ENCODE data around the gene RNASE4.

GRCh38 chr14:20698934-20699333 is 14.6 kb downstream of the RNASE4 start:
- TF ChIP-seq EZH2 (IDR thresholded peaks at IDR 0.05; ENCODE audit: borderline replicate concordance, low read length), result no peak
- TF ChIP-seq CTCF (conservative IDR thresholded peaks at IDR 0.05 in 1 of 2, IDR thresholded peaks at IDR 0.05 in 1 of 2; ENCODE audit: extremely low read depth in 1 of 2, insufficient read depth in 1 of 2, low read depth in 1 of 2, low read length in 2 of 2), result no peak

All from mammary epithelial cell (primary cell).